Keratinocyte (primary cell): ENCODE data around the gene TBC1D5. TPM values are rescaled to one million over a fixed set of nuclear protein-coding genes. Genes with fewer than 3 reads are reported as not detected.

Experiments
- DNase-seq: peaks from one replicate; pipeline ENCODE4 v3.0.0-alpha.2; 2011; ENCODE audit warnings: low read depth, missing footprints, low spot score
- FAIRE-seq: peaks from 2 replicates; lab custom pipeline; 2011; peaks lifted over from hg19 to GRCh38; lab: Jason Lieb, UNC
- H2AFZ ChIP-seq: 2 replicates; pipeline ENCODE4 v1.6.0; 2012; ENCODE audit warnings: low read length, control low read depth, inconsistent platforms; ENCODE audit not compliant: control insufficient read depth
- H3K27ac ChIP-seq: 2 replicates; pipeline ENCODE4 v1.5.1; 2011; ENCODE audit warnings: low read length; ENCODE audit not compliant: control insufficient read depth, insufficient read depth
- H3K27me3 ChIP-seq: 3 replicates; pipeline ENCODE4 v1.6.0; 2011; ENCODE audit warnings: low read length; ENCODE audit not compliant: control insufficient read depth, insufficient read depth; ENCODE audit errors: extremely low read depth
- H3K36me3 ChIP-seq, 2 experiments: 2 replicates in 1 of 2; 3 replicates in 1 of 2; pipeline ENCODE4 v1.5.1; 2011; ENCODE audit warnings: low read length in 2 of 2, mild to moderate bottlenecking in 1 of 2; ENCODE audit not compliant: control insufficient read depth in 2 of 2, insufficient read depth in 2 of 2; ENCODE audit errors: extremely low read depth in 1 of 2
- H3K4me1 ChIP-seq: 3 replicates; pipeline ENCODE4 v1.5.1; 2011; ENCODE audit warnings: low read length; ENCODE audit not compliant: control insufficient read depth, insufficient read depth; ENCODE audit errors: extremely low read depth
- H3K4me2 ChIP-seq: 3 replicates; pipeline ENCODE4 v1.6.0; 2011; ENCODE audit warnings: low read depth, low read length; ENCODE audit not compliant: control insufficient read depth, insufficient read depth; ENCODE audit errors: extremely low read depth
- H3K4me3 ChIP-seq, 3 experiments: fragments of 200-600 bp in 1 of 3; sonication (generic) in 1 of 3; 2 replicates in 2 of 3; 3 replicates in 1 of 3; pipeline ENCODE4 v1.5.1; 2011 to 2016; ENCODE audit warnings: low read length in 3 of 3, mild to moderate bottlenecking in 3 of 3, control low read depth in 2 of 3, inconsistent platforms in 1 of 3, low read depth in 1 of 3, mixed read lengths in 1 of 3, mixed run types in 1 of 3, moderate library complexity in 1 of 3; ENCODE audit not compliant: control insufficient read depth in 2 of 3, insufficient read depth in 2 of 3; ENCODE audit errors: extremely low read depth in 1 of 3
- H3K79me2 ChIP-seq: 2 replicates; pipeline ENCODE4 v1.6.0; 2012; ENCODE audit warnings: low read length; ENCODE audit not compliant: control insufficient read depth, insufficient read depth
- H3K9ac ChIP-seq: 3 replicates; pipeline ENCODE4 v1.6.0; 2011; ENCODE audit warnings: low read length; ENCODE audit not compliant: control insufficient read depth, insufficient read depth; ENCODE audit errors: extremely low read depth
- H3K9me1 ChIP-seq: 3 replicates; pipeline ENCODE4 v1.6.0; 2011; ENCODE audit warnings: low read length; ENCODE audit not compliant: control insufficient read depth, insufficient read depth; ENCODE audit errors: extremely low read depth
- H3K9me3 ChIP-seq: 2 replicates; pipeline ENCODE4 v1.5.1; 2012; ENCODE audit warnings: low read depth, low read length; ENCODE audit not compliant: control insufficient read depth
- H4K20me1 ChIP-seq: 3 replicates; pipeline ENCODE4 v1.6.0; 2011; ENCODE audit warnings: low read length; ENCODE audit not compliant: control insufficient read depth, insufficient read depth; ENCODE audit errors: extremely low read depth
- CTCF ChIP-seq, 3 experiments: IDR thresholded peaks in 1 of 3; conservative IDR thresholded peaks in 1 of 3; optimal IDR thresholded peaks in 1 of 3; 2 replicates in 2 of 3; 3 replicates in 1 of 3; pipeline versions ENCODE3 to v1.5.1; 2011; ENCODE audit warnings: low read length in 3 of 3, mild to moderate bottlenecking in 3 of 3, moderate library complexity in 2 of 3, control low read depth in 1 of 3, inconsistent platforms in 1 of 3; ENCODE audit not compliant: insufficient read depth in 2 of 3; ENCODE audit errors: extremely low read depth in 1 of 3
- EZH2 ChIP-seq: IDR thresholded peaks from one replicate; pipeline ENCODE4 v1.6.1; 2012; ENCODE audit warnings: inconsistent platforms, mild to moderate bottlenecking, low read length, moderate library complexity
- dilution Hi-C: fragments of 300-500 bp; cut with MboI; formaldehyde crosslinking; loops from one replicate; pipeline ENCODE4 v1.7.0; 2020; ENCODE audit warnings: low sequenced_read_pairs; ENCODE audit not compliant: extremely low pct_ligation_motif_present
- polyA plus RNA-seq, 5 experiments: library from polyadenylated mRNA; depleted of rRNA in 3 of 5; stranded (reverse) in 3 of 5; stranded (forward) in 1 of 5; unstranded in 1 of 5; fragments of >200 nt; gene quantifications; 1 replicate in 1 of 5; 2 replicates in 3 of 5; 3 replicates in 1 of 5; pipeline versions ENCODE4 v1.2.1 to v1.2.3, GENCODE V29; 2011 to 2012; ENCODE audit warnings: missing spikeins in 2 of 5, low read depth in 1 of 5, low replicate concordance in 1 of 5

The TBC1D5 gene
- polyA plus RNA-seq, 1 donor (not counting 4 experiments of a cell fraction or from before 2014, with no cell fraction given): 25.8 TPM

- Histone ChIP-seq H3K4me3 (no peak overlapping the region), H3K4me1 (no peaks in the 10 kb centered on the region), H4K20me1 (no peaks in the 10 kb centered on the region), H3K4me2 (no peak overlapping the region), H3K36me3 (peaks cover 0 to 3% of the 10 kb centered on the region in 2 experiments), H3K9me3 (no peaks in the 10 kb centered on the region), H2AFZ (no peak overlapping the region), H3K27me3 (no peaks in the 10 kb centered on the region), H3K79me2 (no peaks in the 10 kb centered on the region), H3K9ac (no peak overlapping the region), H3K27ac (no peak overlapping the region), H3K9me1 (no peaks in the 10 kb centered on the region)
- no peak for TF ChIP-seq EZH2
- dilution Hi-C loops: no loop called here
- no peak for DNase-seq
- no peak for FAIRE-seq
Observed at GRCh38 chr3:17592956-17593355, 149.5 kb downstream of the TBC1D5 start.

GRCh38 chr3:17590465-17590864 lies 152.0 kb downstream of the TBC1D5 start:
- no peaks in the 10 kb centered on the region for H3K79me2 ChIP-seq
- H3K9me1 ChIP-seq: no peaks in the 10 kb centered on the region
- no peak overlapping the region for H3K27ac ChIP-seq
- dilution Hi-C loops: no loop called here
- H3K4me2 ChIP-seq: no peak overlapping the region
- FAIRE-seq: no peak
- H3K36me3 ChIP-seq: peaks cover 0 to 3% of the 10 kb centered on the region in 2 experiments
- H3K4me1 ChIP-seq: no peaks in the 10 kb centered on the region
- no peak for TF ChIP-seq EZH2
- no peak for TF ChIP-seq CTCF (optimal IDR thresholded peaks at IDR 0.05 in 1 of 3, IDR thresholded peaks at IDR 0.05 in 1 of 3, conservative IDR thresholded peaks at IDR 0.05 in 1 of 3; ENCODE audit: extremely low read depth in 1 of 3, insufficient read depth in 2 of 3, low read length in 3 of 3)
- H2AFZ ChIP-seq: no peak overlapping the region
- H3K9ac ChIP-seq: no peak overlapping the region
- no peak for DNase-seq
- H3K9me3 ChIP-seq: no peaks in the 10 kb centered on the region
- no peaks in the 10 kb centered on the region for H3K27me3 ChIP-seq
- no peaks in the 10 kb centered on the region for H4K20me1 ChIP-seq
- H3K4me3 ChIP-seq: no peak overlapping the region

- Histone ChIP-seq H3K79me2 (no peaks in the 10 kb centered on the region), H3K36me3 (peaks cover 0 to 3% of the 10 kb centered on the region in 2 experiments), H3K27ac (no peak overlapping the region), H3K9me1 (no peaks in the 10 kb centered on the region), H3K27me3 (no peaks in the 10 kb centered on the region), H3K4me2 (no peak overlapping the region), H4K20me1 (no peaks in the 10 kb centered on the region), H3K4me1 (no peaks in the 10 kb centered on the region), H3K9me3 (no peaks in the 10 kb centered on the region), H3K9ac (no peak overlapping the region), H3K4me3 (no peak overlapping the region), H2AFZ (no peak overlapping the region)
- TF ChIP-seq CTCF (optimal IDR thresholded peaks at IDR 0.05 in 1 of 3, IDR thresholded peaks at IDR 0.05 in 1 of 3, conservative IDR thresholded peaks at IDR 0.05 in 1 of 3; ENCODE audit: extremely low read depth in 1 of 3, insufficient read depth in 2 of 3, low read length in 3 of 3): no peak
- no peak for TF ChIP-seq EZH2
- DNase-seq: no peak
- dilution Hi-C loops: no loop called here
- no peak for FAIRE-seq
Observed at GRCh38 chr3:17589888-17590287, 152.5 kb downstream of the TBC1D5 start.
